Right lobe of liver (tissue), 6 donors: ENCODE measurements around the gene GNB1. TPM values are rescaled to one million over a fixed set of nuclear protein-coding genes. Genes with fewer than 3 reads are reported as not detected.

Source experiments
- ATAC-seq, 4 donors: fragments of 200-7000 bp; cut with Tn5 transposase; one replicate each; pipeline ENCODE4 v1.9.1; 2020; ENCODE audit warnings: mild to moderate bottlenecking in 4 of 4, moderate library complexity in 4 of 4
- DNase-seq, 3 donors: peaks; one replicate each; pipeline ENCODE4 v3.0.0-alpha.2; 2020
- H3K27ac ChIP-seq, 3 donors: fragments of 200-600 bp; one replicate each; pipeline ENCODE4 v1.8.0; 2022
- H3K27me3 ChIP-seq, 2 donors: fragments of 200-600 bp; one replicate each; pipeline ENCODE4 v1.8.0; 2022
- H3K36me3 ChIP-seq, 4 donors: fragments of 200-600 bp; sonication (generic) in 1 of 4; one replicate each; pipeline versions ENCODE4 v1.5.1 to v1.8.0; 2017 to 2022; ENCODE audit warnings: control low read depth in 1 of 4
- H3K4me1 ChIP-seq, 4 donors: fragments of 200-600 bp; sonication (generic) in 1 of 4; one replicate each; pipeline versions ENCODE4 v1.5.1 to v1.8.0; 2017 to 2022; ENCODE audit warnings: control low read depth in 1 of 4
- H3K4me3 ChIP-seq, 3 donors: fragments of 200-600 bp; one replicate each; pipeline ENCODE4 v1.8.0; 2022
- H3K9me3 ChIP-seq, 4 donors: fragments of 200-600 bp; sonication (generic) in 1 of 4; one replicate each; pipeline versions ENCODE4 v1.5.1 to v1.8.0; 2017 to 2022; ENCODE audit warnings: control low read depth in 1 of 4
- POLR2A ChIP-seq: fragments of 450-650 bp; IDR thresholded peaks from one replicate; pipeline ENCODE4 v1.6.1; 2017; ENCODE audit warnings: antibody characterized with exemption, mild to moderate bottlenecking
- WGBS: methylation state at CpG from one replicate; pipeline ENCODE4 v1.1.6; 2018; ENCODE audit warnings: low coverage, low lambda C conversion rate; ENCODE audit not compliant: insufficient coverage; ENCODE audit errors: missing lambda C conversion rate; 5-methylcytosine and 5-hydroxymethylcytosine counted together
- intact Hi-C, 2 donors: fragments of 100-400 bp; cut with DNase I; formaldehyde crosslinking; loops; one replicate each; pipeline versions ENCODE4 v1.11.2 to v1.14.1; 2022
- total RNA-seq, 6 experiments: library from RNA; depleted of rRNA in 2 of 6; stranded (reverse); fragments of >200 nt in 2 of 6; fragmentation: NEBNext Ultra II Directional in 3 of 6; extraction: Animal tissue kit (Norgen Biotek cat#: 25700) in 3 of 6; gene quantifications; one replicate each; pipeline versions ENCODE4 v1.1.0 to v1.2.4, GENCODE V29; 2016 to 2023
- TF ChIP-seq, protein P1 (sequence below), 4 donors: fragments of 200-600 bp in 3 of 4; fragments of 450-650 bp in 1 of 4; IDR thresholded peaks; one replicate each; pipeline versions ENCODE4 v1.5.1 to v1.8.0; 2016 to 2022; ENCODE audit warnings: antibody characterized with exemption in 4 of 4, mild to moderate bottlenecking in 2 of 4
- donor health status: DM: no; HTN: yes; CAD: no.
- donor health status: DM: no; HTN: no; CAD: no.
- donor health status: DM: no; HTN: no; CAD: no.
- donor health status: DM: no; HTN: yes; CAD: no.
- donor health status: DM: no; HTN: yes; CAD: no.

GNB1 gene
- total RNA-seq, 6 experiments from 2014 or later, result 85.9 to 147 (median 104) TPM

GRCh38 chr1:1817221-1817620, 73.7 kb downstream of the GNB1 start:
- no peak for DNase-seq
- intact Hi-C loops, result no loop called here
- 74% methylated on average over 3 of the region's 3 CpGs for WGBS
- TF ChIP-seq, protein P1, sequence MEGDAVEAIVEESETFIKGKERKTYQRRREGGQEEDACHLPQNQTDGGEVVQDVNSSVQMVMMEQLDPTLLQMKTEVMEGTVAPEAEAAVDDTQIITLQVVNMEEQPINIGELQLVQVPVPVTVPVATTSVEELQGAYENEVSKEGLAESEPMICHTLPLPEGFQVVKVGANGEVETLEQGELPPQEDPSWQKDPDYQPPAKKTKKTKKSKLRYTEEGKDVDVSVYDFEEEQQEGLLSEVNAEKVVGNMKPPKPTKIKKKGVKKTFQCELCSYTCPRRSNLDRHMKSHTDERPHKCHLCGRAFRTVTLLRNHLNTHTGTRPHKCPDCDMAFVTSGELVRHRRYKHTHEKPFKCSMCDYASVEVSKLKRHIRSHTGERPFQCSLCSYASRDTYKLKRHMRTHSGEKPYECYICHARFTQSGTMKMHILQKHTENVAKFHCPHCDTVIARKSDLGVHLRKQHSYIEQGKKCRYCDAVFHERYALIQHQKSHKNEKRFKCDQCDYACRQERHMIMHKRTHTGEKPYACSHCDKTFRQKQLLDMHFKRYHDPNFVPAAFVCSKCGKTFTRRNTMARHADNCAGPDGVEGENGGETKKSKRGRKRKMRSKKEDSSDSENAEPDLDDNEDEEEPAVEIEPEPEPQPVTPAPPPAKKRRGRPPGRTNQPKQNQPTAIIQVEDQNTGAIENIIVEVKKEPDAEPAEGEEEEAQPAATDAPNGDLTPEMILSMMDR (IDR thresholded peaks at IDR 0.05), result no peak
- TF ChIP-seq POLR2A, result no peak
- Histone ChIP-seq H3K4me3 (no peak overlapping the region), H3K9me3 (no peaks in the 10 kb centered on the region), H3K27ac (no peak overlapping the region), H3K27me3 (no peaks in the 10 kb centered on the region), H3K36me3 (peaks cover 7 to 32% (median 21%) of the 10 kb centered on the region in 4 donors), H3K4me1 (no peaks in the 10 kb centered on the region)
- ATAC-seq, result no peak

GRCh38 chr1:1815606-1816281, 75.1 kb downstream of the GNB1 start:
- Histone ChIP-seq H3K36me3 (peaks cover 7 to 32% (median 18%) of the 10 kb centered on the region in 4 donors), H3K9me3 (no peaks in the 10 kb centered on the region), H3K27ac (no peak overlapping the region), H3K4me1 (no peaks in the 10 kb centered on the region), H3K4me3 (no peak overlapping the region), H3K27me3 (no peaks in the 10 kb centered on the region)
- intact Hi-C loops, result no loop called here
- TF ChIP-seq, protein P1 (IDR thresholded peaks at IDR 0.05), result no peak
- TF ChIP-seq POLR2A, result no peak
- DNase-seq (no peak), ATAC-seq (peak in 1 of 4 donors; percentile 24)
- 85% methylated on average over 8 of the region's 14 CpGs for WGBS

- WGBS, result 80% methylated on average over 5 of the region's 6 CpGs
- ATAC-seq (no peak), DNase-seq (no peak)
- TF ChIP-seq, protein P1 (IDR thresholded peaks at IDR 0.05), result no peak
- no peak for TF ChIP-seq POLR2A
- intact Hi-C loops, result no loop called here
- Histone ChIP-seq H3K4me1 (no peaks in the 10 kb centered on the region), H3K27me3 (no peaks in the 10 kb centered on the region), H3K36me3 (peaks cover 6 to 46% (median 21%) of the 10 kb centered on the region in 4 donors), H3K27ac (no peak overlapping the region), H3K9me3 (no peaks in the 10 kb centered on the region), H3K4me3 (no peak overlapping the region)
Observed at GRCh38 chr1:1809489-1809888, 81.4 kb downstream of the GNB1 start.

- TF ChIP-seq, protein P1 (IDR thresholded peaks at IDR 0.05), result no peak
- no peak for TF ChIP-seq POLR2A
- ATAC-seq (no peak), DNase-seq (no peak)
- intact Hi-C loops, result no loop called here
- no peaks in the 10 kb centered on the region for H3K4me1 ChIP-seq
- no peak overlapping the region for H3K27ac ChIP-seq
- no peaks in the 10 kb centered on the region for H3K9me3 ChIP-seq
- no peaks in the 10 kb centered on the region for H3K27me3 ChIP-seq
- H3K36me3 ChIP-seq, result peaks cover 0 to 46% (median 23%) of the 10 kb centered on the region in 4 donors
- 93% methylated on average over 10 of the region's 10 CpGs for WGBS
- no peak overlapping the region for H3K4me3 ChIP-seq
Observed at GRCh38 chr1:1808206-1808605, 82.7 kb downstream of the GNB1 start.
